ENCODE results near the gene BIRC6. TPM values are rescaled to one million over a fixed set of nuclear protein-coding genes. Genes with fewer than 3 reads are reported as not detected.

Gene BIRC6
- polyA plus RNA-seq, 1 experiment = 53.7 TPM

GRCh38 chr2:32463110-32463509 lies 106.3 kb downstream of the BIRC6 start:
- DNase-seq (ENCODE audit: low read depth) = no peak
- ChIA-PET CTCF (no interaction called here), POLR2A (no interaction called here)
- Histone ChIP-seq H3K27me3 (ENCODE audit: control insufficient read depth, insufficient read depth, low read length) (no peaks in the 10 kb centered on the region), H3K36me3 (ENCODE audit: control insufficient read depth, insufficient read depth, low read length) (peaks cover 10% of the 10 kb centered on the region), H3K4me3 (ENCODE audit: low read depth, low read length) (no peak overlapping the region)
- TF ChIP-seq CTCF (IDR thresholded peaks at IDR 0.05; ENCODE audit: insufficient read depth, low read depth, low read length) = no peak

GRCh38 chr2:32464431-32464830 lies 107.6 kb downstream of the BIRC6 start:
- TF ChIP-seq CTCF (IDR thresholded peaks at IDR 0.05; ENCODE audit: insufficient read depth, low read depth, low read length) = no peak
- H3K4me3 ChIP-seq (ENCODE audit: low read depth, low read length) = no peak overlapping the region
- DNase-seq (ENCODE audit: low read depth) = no peak
- no peaks in the 10 kb centered on the region for H3K27me3 ChIP-seq (ENCODE audit: control insufficient read depth, insufficient read depth, low read length)
- CTCF ChIA-PET = interaction anchor here (0.8 kb wide), 1 partner anchor 14 kb away, joined by 3 read pairs; no protein-coding TSS in a partner anchor
- H3K36me3 ChIP-seq (ENCODE audit: control insufficient read depth, insufficient read depth, low read length) = peaks cover 14% of the 10 kb centered on the region
- POLR2A ChIA-PET = no interaction called here

- TF ChIP-seq CTCF (IDR thresholded peaks at IDR 0.05; ENCODE audit: insufficient read depth, low read depth, low read length) = no peak
- ChIA-PET CTCF (no interaction called here), POLR2A (no interaction called here)
- Histone ChIP-seq H3K4me3 (ENCODE audit: low read depth, low read length) (no peak overlapping the region), H3K36me3 (ENCODE audit: control insufficient read depth, insufficient read depth, low read length) (peaks cover 7% of the 10 kb centered on the region), H3K27me3 (ENCODE audit: control insufficient read depth, insufficient read depth, low read length) (no peaks in the 10 kb centered on the region)
- no peak for DNase-seq (ENCODE audit: low read depth)
Observed at GRCh38 chr2:32472605-32473004, 115.8 kb downstream of the BIRC6 start.

GRCh38 chr2:32474381-32474780 lies 117.6 kb downstream of the BIRC6 start:
- no peak overlapping the region for H3K4me3 ChIP-seq (ENCODE audit: low read depth, low read length)
- POLR2A ChIA-PET = no interaction called here
- CTCF ChIA-PET = no interaction called here
- H3K36me3 ChIP-seq (ENCODE audit: control insufficient read depth, insufficient read depth, low read length) = peaks cover 1% of the 10 kb centered on the region; the same call in 1 of the 2 replicates
- no peak for TF ChIP-seq CTCF (IDR thresholded peaks at IDR 0.05; ENCODE audit: insufficient read depth, low read depth, low read length)
- H3K27me3 ChIP-seq (ENCODE audit: control insufficient read depth, insufficient read depth, low read length) = no peaks in the 10 kb centered on the region
- DNase-seq (ENCODE audit: low read depth) = no peak

GRCh38 chr2:32478889-32479620 lies 122.2 kb downstream of the BIRC6 start:
- no peak for TF ChIP-seq CTCF (IDR thresholded peaks at IDR 0.05; ENCODE audit: insufficient read depth, low read depth, low read length)
- CTCF ChIA-PET = interaction anchor here (0.7 kb wide), 1 partner anchor 15 kb away, joined by 3 read pairs; no protein-coding TSS in a partner anchor
- Histone ChIP-seq H3K27me3 (ENCODE audit: control insufficient read depth, insufficient read depth, low read length) (no peaks in the 10 kb centered on the region), H3K36me3 (ENCODE audit: control insufficient read depth, insufficient read depth, low read length) (peaks cover 2% of the 10 kb centered on the region), H3K4me3 (ENCODE audit: low read depth, low read length) (no peak overlapping the region)
- peak; percentile 51 for DNase-seq (ENCODE audit: low read depth)
- POLR2A ChIA-PET = no interaction called here
